T1000 (cell line): ENCODE data around the gene POLR2H.

ENCODE experiments used
- DNase-seq: peaks from one replicate; lab custom pipeline; 2025; ENCODE audit warnings: mixed read lengths; lab: John Stamatoyannopoulos, UW

The POLR2H gene

DNA sequence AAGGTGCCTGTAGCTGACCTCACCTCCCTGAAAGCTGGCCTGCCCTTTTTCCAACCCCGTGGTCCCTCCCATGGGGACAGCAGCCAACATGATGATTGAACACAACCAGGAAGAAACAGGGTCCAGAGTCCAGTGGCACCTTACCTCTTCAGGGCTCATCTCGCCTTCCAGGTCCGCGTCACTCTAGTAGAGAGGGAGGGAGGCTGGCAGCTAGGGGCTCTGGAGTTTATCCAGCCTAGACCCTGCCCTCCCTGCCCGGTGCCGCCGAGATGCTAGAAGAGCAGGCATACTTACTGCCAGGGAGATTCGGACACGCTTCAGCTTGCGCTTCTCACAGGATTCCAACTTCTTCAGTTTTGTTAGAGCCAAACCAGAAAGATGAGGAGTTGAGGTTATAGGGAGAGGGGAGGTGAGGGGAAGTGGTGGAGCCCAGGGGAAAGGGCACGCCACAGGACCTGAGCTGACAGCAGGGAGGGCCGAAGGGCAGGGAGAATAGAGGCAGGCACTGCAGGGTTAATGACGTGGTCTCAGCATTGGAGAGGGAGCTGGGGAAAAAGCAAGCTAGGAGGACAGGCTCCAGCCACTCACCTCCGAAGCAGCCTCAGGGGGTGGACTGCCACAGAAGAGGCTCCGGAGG is 9.2 kb upstream of the POLR2H start:
- DNase-seq, result no peak

DNA sequence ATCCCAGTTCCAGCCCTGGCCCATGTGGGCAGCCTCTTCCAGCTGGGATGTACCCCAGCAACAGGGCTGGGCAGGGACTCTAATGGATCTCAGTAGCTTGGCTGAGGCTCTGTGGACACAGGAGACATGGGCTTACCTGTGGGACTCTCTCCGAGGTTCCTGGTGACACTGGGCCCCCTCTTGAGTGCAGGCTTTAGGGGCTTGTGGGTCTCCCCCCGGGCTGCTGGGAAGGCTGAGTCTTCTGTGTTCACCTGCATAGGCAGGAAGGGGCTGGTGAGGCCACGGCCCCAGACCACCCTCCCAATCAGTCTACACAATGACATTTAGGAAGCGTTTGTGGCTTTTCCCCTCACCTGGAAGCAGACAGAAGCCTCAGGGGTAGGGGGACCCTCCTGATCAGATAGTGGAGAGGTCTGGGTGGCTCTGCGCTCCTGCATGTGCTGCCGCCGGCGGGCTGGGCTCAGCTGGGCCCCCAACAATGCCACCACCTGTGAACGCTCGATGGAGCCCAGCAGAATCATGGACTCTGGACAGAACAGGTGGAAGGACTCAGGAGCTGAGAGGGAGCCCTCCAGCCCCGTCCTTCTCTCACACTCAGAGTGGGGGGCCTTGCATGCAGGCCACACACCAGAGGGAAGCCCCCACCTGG is 8.5 kb upstream of the POLR2H start:
- no peak for DNase-seq

DNA sequence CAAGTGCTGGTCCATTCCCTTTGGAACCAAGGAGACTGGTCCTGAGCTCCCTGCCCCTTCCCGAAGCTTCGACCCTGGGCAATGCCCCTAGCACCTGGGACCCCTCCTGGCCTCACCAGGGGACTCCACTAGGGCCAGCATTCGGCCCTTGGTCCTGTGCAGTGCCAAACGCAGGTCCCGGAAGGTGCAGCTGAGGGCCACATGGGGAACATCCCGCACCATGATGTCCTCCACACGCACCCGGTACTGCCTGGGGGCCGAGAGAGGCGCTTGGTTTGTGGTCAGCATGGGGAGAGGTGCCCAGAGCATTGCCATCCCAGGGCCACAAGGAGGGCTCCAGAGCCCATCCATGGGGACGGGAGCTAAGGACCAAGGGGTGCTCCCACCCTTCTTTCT is 8.0 kb upstream of the POLR2H start:
- no peak for DNase-seq

DNA sequence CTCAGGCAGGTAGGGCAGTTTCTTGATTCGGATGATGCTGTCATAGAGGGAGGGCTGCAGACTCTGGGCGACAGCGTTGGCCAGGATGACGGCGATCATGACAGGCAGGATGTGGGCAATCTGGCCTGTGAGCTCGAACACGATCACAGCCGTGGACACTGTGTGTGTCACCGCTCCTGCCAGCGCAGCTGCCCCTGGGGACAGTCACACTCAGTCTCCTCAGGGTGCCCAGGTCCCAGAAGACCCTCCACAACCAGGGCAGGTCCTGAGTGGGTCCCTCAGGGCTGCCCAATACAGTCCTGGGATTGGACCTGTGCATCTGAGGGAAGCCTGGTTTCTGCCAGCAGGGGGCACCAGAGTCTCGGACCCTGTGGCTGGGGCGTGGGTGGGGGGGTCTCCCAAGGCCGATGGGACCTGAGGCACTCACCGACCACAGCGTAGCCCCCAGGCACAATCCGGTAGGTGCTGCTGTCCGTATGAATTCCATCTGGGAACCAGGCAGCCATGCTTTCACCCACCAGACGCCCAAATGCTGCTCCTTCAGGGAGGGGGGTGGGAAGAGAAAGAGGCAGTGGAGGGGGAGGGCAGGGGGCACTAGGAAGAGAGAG is 7.3 kb upstream of the POLR2H start:
- DNase-seq, result peak; percentile 20

DNA sequence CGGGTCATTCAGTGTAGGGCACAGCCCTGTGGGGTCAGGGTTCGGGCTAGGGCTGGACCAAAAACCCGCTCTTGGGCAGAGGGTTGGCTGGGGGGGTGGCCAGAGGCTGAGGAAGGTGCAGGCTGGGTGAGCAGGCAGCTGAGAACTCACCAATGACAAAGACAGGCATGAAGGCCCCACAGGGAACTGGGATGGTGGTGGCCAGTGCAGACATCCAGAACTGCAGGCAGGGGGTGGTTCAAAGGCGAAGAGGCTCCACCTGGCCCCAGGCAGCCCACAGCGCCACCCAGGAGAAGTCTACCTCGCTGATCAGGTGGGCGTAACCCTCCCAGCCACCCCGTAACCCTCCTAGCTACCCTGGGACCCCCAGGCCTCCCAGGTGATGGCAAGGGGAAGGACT is 6.8 kb upstream of the POLR2H start:
- no peak for DNase-seq

DNA sequence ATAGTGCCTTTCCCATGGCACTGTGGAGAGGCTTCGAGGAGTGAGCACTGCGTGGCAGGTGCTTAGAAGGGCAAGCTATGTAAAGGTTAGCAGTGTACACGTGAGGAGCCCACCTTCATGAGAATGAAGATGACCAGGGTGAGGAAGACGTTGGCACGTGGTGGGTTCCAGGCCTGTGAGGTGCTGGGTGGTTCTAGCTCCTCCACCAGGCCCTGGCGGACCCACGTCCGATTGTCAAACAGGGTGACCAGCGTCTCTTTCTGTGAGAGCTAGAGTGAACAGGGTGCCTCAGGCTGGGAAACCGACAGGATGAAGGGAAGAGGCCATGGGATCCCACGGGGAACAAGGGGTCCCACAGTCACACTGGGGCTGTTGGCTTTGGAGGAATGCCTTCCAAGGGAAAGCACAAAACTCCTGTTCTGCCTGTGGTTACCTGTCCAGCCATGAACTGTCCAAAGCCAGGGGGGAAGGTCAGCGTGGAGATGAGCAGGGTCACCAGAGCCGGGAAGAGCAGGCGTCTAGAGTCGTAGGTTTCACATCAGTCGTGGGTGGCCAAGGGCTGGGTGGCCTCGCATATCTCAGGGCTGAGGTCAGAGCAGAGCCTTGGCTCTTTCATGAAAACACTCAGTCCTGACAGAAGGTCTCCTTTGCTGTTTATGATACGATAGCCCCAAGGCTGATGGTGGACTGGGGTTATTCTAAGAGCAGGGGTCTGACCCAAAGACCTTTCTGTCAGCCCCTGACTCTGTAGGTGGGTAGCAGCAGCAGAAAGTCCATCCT is 6.1 kb upstream of the POLR2H start:
- DNase-seq, result no peak

DNA sequence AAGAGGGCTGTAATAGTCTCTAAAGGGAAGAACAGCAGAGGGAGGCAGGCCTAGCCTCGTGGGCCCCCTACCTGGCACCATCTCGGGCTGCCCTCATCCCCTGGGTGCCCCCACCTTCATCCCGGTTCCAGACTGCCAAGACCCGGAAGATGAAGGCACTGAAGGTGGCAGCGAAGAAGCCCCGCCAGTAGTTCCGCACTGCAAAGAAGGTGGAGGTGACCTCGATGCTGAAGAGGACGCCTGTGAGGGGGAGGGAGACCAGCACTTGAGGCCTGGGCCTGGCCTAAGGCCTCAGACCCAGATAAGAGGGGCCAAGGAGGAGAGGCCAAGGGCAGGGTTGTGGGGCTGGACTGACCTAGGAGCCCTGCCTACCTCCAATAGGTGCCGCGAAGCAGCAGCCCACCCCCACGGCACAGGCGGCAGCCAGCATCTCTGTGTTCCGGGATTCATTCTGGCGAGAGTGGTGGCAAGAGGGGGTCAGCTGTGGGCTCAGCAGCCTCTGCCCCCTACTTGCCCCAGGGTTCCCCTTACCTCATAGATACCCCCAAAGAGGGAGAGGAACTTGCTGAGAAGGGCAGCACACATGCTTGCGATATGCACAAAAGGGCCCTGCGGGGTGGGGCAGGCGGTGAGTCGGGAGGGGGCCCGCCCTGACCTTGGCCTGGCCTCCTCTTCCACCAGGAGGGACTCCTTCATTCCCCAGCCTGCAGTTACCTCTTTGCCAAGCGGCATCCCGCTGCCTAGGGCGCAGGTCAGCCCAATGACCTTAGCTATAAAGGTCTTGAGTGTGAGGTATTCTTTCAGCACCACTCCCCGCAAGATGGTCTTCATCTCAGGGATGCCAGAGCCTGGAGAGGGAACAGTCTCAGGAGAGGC is 4.0 kb upstream of the POLR2H start:
- no peak for DNase-seq

DNA sequence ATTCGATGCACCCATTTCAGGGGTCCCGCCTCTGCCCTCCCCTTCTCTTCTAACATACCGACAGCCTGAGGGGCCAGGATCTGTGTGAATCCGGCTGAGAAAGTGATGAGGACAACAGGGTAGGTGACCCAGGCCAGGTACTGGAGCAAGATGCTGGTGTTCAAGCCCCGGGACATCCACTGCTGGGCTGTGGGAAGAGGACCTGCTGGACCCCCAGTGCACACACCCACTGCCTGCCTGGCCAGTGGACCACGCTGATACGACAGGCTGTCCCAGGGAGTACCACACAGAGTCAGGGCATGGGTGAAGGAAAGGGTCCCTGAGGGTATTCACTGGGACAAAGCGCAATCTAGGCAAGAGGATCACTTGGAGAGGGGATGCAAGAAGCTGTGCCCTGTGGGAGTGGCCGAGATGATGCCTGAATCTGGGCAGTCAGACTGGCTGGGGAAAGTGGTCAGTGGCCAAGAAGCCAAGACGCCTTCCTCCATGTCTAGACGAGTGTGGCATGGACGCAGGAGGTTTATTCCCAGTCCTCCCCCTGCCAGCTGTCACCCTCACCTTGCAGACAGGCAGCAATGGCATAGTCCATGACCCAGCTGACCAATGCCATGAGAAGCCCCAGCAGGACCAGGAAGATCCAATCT is 3.3 kb upstream of the POLR2H start:
- no peak for DNase-seq

DNA sequence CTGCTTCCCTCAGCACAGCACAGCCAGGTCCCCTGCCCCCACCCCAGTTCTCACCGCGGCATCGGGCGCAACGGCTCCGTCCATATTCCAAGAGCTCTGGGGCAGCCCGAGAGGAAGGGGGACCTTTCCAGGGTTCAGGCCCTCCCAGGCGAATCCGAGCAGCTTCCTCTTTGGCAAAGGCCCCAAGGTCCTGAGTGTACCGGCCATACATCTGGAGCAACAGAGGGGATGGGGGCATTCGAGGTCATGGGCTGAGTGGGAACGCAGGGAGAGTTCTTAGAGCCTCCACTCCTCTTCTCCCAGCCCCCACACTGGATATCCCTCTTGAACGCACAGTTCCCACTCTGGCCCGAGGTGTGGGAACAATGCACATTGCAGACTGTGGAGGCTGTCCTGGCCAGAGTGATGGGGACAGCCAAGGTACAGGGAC is 2.6 kb upstream of the POLR2H start:
- no peak for DNase-seq

DNA sequence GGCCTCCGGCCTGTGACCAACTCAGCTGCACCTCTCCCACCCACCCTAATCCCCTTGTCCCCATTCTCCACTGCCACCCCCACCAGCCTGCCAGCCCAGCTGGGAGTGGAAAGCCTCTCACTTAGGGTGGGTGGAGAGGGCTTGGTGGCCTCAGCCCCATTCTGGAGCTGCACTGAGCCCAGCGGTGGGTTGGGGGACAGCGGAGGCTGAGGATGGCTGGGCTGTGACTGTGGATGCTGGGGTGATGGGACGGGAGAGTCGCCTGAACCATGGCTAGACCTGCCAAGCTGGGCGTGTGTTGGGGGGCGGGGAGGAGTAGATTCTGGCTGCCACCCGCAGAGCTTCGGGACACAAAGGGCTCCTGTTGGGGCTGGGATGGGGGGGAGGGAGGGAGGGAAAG is 1.9 kb upstream of the POLR2H start:
- no peak for DNase-seq

DNA sequence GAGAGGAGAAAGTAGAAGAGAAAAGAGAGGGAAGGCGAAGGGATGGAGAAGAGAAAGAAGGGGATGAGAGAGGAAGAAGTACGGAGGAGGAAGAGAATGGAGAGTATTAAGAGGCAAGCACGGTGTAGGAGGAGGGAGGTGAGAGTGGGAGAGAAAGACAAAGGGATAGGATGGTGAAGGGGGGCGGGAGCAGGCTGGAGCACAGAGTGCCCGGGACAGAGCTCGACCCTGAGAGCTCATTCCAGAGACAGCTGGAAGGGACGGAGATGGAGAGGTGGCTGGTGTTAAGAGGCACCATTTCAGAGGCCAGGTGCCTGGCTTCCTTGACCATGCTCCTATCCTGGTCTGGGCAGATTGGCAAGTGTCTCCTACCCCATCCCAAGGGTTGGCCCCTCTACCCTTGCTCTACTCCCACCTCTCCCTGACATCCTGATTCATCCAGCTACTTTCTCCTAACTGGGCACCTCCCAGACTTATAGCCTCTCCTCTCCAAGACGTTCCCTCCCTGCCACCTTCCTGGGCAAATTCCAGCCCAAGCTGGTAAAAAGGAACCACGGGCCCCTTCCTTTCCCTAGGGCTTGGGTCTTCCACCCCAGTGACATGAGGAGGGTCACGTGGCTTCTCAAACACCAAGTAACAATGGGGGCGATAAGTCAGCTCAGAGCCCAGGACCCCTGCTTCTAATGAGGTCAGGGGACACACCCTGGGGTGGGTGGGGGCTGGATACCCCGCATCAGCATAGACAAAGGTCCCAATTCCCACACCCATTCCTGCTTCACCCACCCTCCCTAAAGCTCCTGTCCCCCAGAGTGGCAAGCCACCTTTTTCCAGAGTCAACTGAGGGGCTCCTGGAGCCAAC is 1.2 kb upstream of the POLR2H start:
- DNase-seq, result no peak

DNA sequence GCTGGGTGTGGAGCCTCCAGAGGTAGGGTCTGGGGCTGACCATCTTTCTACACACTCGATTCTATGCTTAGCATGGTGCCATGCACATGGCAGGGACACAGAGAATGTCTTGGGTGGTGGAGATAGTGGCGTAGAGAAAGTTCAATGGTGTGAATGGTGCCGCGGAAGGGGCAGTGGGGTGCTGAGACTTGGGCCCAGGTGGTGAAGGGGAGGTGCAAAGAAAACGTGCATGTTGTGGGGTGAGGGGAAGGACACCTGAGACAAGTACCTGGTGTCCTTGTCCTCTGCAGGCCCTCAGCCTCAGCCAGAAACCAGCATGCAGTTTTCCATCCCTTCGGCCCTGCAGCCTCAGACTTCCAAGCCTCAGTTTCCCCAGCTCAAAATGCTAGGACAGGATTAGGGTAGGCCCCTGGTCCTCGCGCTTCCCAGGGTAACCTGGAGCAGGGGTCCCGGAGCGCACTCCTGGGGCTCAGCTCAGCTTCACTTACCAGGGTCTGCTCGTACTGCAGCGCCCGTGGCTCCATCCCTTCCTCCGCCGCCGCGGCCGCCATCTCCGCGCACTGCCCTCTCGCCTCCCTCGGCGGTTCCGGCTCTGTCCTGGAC is 480 bp upstream of the POLR2H start:
- no peak for DNase-seq

DNA sequence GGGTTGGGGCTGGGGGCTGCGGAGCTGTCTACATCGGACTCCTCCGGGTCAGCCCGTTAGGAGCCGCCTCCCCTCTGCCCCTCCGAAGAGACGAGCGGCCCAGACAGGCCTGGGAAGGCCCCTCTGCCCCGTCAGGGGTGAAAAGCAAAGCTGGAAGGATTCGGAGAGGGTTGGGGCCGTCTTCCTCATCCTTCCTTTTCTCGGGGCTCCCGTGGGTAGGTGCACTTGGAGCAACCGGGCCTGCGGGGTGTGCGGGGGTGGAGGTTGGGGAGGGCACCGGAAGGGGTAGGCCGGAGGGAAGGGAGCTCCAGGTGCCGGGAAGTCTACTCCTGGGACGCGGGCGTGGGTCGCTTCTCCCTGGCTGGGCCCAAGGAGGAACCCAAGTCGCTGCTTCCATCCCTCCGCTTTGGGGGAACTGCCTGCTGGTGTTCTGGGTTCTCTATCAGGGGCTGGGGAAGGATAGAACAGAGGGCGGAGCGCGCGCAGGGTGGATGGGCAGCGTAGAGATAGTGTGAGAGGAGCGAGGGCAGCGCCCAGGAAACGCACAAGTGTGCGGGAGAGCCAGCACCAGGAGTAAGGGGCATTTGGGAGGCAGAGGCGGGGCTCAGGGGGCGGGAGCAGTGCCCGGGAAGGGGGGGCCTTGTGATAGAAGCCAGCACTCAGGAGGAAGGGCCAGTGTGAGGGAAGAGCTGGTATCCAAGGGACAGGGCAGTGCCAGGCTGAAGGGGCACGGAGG is 590 bp downstream of the POLR2H start:
- DNase-seq, result peak; percentile 47

DNA sequence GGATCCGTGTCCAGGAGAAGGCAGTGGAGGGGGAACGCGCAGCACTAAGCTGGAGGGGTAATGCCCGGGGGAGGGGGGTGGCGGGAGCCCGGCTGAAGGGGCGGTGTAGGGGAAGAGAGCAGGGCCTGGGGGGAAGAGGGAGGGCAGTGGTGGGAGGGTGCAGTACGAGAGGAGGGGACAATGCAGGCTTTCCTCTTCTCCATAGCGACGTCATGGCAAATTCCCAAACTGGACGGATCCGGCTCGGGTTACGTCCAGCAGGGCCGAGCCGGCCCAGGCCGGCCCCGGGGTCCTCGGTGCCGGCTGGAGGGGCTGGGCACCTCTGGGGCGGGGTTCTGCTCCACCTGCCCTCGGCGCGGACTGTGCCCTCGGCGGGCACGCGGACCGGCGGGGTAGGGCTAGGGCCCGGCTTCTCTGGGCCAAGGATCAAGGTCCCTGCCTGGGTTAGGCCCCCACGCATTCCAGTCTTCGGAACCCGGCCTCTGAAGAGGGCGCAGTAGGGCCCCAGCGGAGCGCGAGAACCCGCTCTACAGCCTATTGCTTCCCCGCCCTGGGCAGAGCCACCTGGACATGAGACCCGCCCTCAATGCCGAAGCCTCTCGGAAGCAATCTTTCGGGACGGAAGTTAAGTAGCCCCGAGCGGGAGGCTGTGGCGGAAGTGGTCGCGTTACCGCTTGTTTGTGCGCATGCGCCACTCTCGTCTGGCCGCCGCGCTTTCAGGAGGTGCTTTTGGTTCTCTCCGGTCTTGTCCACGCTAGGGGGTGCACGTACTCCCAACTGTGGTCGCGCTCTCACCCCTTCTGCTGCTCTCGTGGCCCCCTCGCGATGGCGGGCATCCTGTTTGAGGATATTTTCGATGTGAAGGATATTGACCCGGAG is 1.4 kb downstream of the POLR2H start:
- peak; percentile 92 for DNase-seq

DNA sequence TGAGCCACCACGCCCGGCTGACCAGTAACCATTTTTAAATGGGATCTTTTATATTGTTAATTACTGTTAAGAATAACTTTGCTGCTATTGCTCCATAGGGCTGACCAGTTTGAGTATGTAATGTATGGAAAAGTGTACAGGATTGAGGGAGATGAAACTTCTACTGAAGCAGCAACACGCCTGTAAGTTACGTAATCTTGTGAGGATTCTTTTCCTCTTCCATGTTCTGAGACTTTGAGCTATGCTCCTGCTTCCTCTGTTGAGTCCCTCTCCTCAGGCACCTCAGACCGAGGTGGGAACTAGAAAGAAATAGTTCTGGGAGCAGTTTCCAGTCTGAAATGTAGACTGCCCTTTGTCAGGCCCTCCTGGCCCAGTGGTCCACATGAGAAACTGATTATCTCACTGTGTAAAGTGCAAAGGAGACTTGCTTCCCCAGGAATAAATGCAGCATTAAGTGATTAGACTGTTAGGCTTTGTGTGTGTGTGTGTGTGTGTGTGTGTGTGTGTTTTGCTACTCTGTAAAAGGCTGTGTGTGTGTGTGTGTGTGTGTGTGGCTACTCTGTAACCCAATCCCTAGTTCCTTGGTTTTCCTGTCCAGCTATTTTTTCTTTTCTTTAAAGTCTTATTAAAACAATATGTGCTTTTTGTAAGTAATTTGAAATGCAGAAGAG is 5.2 kb downstream of the POLR2H start:
- DNase-seq, result no peak

DNA sequence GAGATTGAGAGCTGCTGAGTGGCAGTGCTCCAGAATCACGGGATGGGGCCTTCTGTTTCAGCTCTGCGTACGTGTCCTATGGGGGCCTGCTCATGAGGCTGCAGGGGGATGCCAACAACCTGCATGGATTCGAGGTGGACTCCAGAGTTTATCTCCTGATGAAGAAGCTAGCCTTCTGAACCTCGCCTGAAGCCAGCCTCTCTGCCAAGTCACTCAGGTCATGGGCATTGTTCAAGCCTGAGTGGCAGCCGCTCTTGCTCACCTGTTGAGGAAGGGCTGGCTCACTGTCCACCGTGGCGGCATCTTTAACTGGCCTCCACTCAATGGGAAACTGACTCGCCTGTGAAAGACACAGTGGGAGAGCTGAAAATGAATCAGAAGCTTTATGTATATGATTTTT is 6.6 kb downstream of the POLR2H start:
- no peak for DNase-seq

DNA sequence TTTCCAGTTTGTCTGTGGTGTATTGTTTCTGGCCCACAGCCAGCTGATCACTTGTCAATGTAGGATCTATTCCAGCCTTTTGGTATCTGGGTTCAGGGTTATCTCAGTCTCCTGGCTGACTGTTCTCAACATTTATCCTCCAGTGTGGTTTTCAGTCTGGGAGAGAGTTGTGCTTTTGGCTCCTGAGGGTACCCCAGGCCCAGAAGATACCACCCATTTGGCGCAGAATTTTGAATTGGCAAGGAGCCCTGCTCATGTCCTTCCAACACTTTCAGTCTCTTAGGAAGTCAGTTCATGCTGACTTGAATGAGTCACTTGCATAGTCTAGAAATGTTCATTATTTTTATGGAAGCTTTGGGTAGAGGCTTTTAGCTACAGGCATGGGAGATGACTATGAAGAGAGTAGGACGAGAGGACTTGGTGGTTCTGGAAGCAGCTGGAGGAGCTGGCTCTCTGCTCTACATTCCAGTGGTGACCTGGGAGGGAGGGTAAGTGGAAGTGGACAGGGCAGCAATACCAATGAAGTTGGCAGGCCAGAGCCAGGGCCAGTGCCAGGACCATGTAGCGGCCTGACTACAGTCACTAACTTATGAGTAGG is 7.2 kb downstream of the POLR2H start:
- DNase-seq, result no peak
